GM23248 (cell line): Measurements from ENCODE around the gene GALNT17. TPM values are rescaled to one million over a fixed set of nuclear protein-coding genes. Genes with fewer than 3 reads are reported as not detected.

ENCODE experiments used
- DNase-seq: peaks from one replicate; pipeline ENCODE4 v3.0.0-alpha.2; 2015
- H2AFZ ChIP-seq: fragments of 200-600 bp; sonication (generic); 2 replicates; pipeline ENCODE4 v1.6.1; 2016; ENCODE audit warnings: antibody characterized with exemption
- H3F3A ChIP-seq: fragments of 200-600 bp; sonication (generic); 2 replicates; pipeline ENCODE4 v1.6.1; 2016; ENCODE audit warnings: mild to moderate bottlenecking, antibody characterized with exemption, mixed run types; ENCODE audit not compliant: insufficient read depth
- H3K27ac ChIP-seq: fragments of 200-600 bp; sonication (generic); 2 replicates; pipeline ENCODE4 v1.5.1; 2016; ENCODE audit warnings: mild to moderate bottlenecking
- H3K27me3 ChIP-seq: fragments of 200-600 bp; sonication (generic); replicated peaks from 2 replicates; pipeline ENCODE4 v1.6.1; 2016; ENCODE audit warnings: mild to moderate bottlenecking; ENCODE audit not compliant: insufficient read depth
- H3K36me3 ChIP-seq: fragments of 200-600 bp; sonication (generic); 2 replicates; pipeline ENCODE4 v1.6.1; 2016; ENCODE audit warnings: low read depth, mild to moderate bottlenecking
- H3K4me1 ChIP-seq: fragments of 200-600 bp; sonication (generic); 2 replicates; pipeline ENCODE4 v1.6.1; 2016; ENCODE audit warnings: mild to moderate bottlenecking; ENCODE audit not compliant: insufficient read depth
- H3K4me2 ChIP-seq: fragments of 200-600 bp; sonication (generic); one replicate; pipeline ENCODE4 v1.6.1; 2016; ENCODE audit warnings: mild to moderate bottlenecking; ENCODE audit not compliant: unreplicated experiment
- H3K4me3 ChIP-seq: fragments of 200-600 bp; sonication (generic); 2 replicates; pipeline ENCODE4 v1.5.1; 2016; ENCODE audit warnings: mild to moderate bottlenecking
- H3K79me2 ChIP-seq: fragments of 200-600 bp; sonication (generic); 2 replicates; pipeline ENCODE4 v1.6.1; 2016; ENCODE audit warnings: mild to moderate bottlenecking; ENCODE audit not compliant: insufficient read depth
- H3K9ac ChIP-seq: fragments of 200-600 bp; sonication (generic); 2 replicates; pipeline ENCODE4 v1.6.1; 2016; ENCODE audit warnings: mild to moderate bottlenecking
- H3K9me2 ChIP-seq: fragments of 200-600 bp; sonication (generic); 2 replicates; pipeline ENCODE4 v1.6.1; 2016; ENCODE audit warnings: mixed run types, mild to moderate bottlenecking, moderate library complexity; ENCODE audit not compliant: insufficient read depth
- H3K9me3 ChIP-seq: fragments of 200-600 bp; sonication (generic); one replicate; pipeline ENCODE4 v1.6.1; 2017; ENCODE audit warnings: low read depth
- H4K20me1 ChIP-seq: fragments of 200-600 bp; sonication (generic); 2 replicates; pipeline ENCODE4 v1.6.0; 2016; ENCODE audit not compliant: insufficient read depth
- EZH2 ChIP-seq: fragments of 200-600 bp; sonication (generic); IDR thresholded peaks from 2 replicates; pipeline ENCODE4 v1.6.1; 2018; ENCODE audit warnings: antibody characterized with exemption, mild to moderate bottlenecking; ENCODE audit not compliant: insufficient read depth, poor library complexity, severe bottlenecking
- EZH2phosphoT487 ChIP-seq: fragments of 200-600 bp; sonication (generic); IDR thresholded peaks from 2 replicates; pipeline ENCODE4 v1.6.1; 2018; ENCODE audit warnings: antibody characterized with exemption, moderate library complexity, mild to moderate bottlenecking, low read depth; ENCODE audit not compliant: insufficient read depth
- WGBS, 2 experiments: methylation state at CpG; one replicate each; pipeline ENCODE4 v1.1.6; 2015 to 2017; ENCODE audit warnings: low lambda C conversion rate in 2 of 2, low coverage in 1 of 2; ENCODE audit errors: missing lambda C conversion rate in 2 of 2; 5-methylcytosine and 5-hydroxymethylcytosine counted together
- in situ Hi-C: fragments of 300-500 bp; cut with MboI; formaldehyde crosslinking; loops from 2 replicates; pipeline ENCODE4 v1.15.0; 2020
- polyA plus RNA-seq: library from polyadenylated mRNA; unstranded; fragments of >200 nt; fragmentation: Nextera tagmentation; extraction: Ambion mirVana; gene quantifications from 2 replicates; pipeline ENCODE4 v1.2.1, GENCODE V29; 2016
- total RNA-seq: library from RNA; depleted of rRNA; stranded (reverse); fragments of >200 nt; shearing (Covaris generic); gene quantifications from 2 replicates; pipeline ENCODE4 v1.2.3, GENCODE V29; 2014

The GALNT17 gene
- total and polyA plus RNA-seq, 2 experiments from 2014 or later, result not detected

DNA sequence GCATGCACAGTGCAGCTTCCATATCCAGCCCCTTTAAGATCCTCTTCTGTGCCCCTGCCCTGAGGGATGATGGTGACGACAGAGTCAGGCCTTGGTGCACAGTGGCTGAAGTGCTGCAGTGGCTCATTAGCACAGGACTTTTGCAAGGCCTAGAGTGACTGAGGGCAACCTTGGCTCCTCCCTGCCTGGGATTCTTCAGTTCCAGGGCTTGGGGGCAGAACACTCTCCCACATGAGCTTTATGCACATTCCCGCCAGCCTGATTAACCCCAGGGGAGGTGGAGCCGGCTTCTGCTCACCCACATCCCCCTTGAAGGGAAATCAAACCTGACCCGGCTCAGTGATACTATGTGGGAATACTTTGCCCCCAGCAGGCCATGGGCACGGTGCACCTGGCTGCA, 253.4 kb downstream of the GALNT17 start:
- Histone ChIP-seq H3F3A (no peaks in the 10 kb centered on the region), H3K4me1 (no peaks in the 10 kb centered on the region), H2AFZ (no peak overlapping the region), H3K9me3 (no peaks in the 10 kb centered on the region), H3K27ac (no peak overlapping the region), H3K4me3 (no peak overlapping the region), H3K36me3 (no peaks in the 10 kb centered on the region), H3K27me3 (no peaks in the 10 kb centered on the region), H3K9ac (no peak overlapping the region), H3K9me2 (no peaks in the 10 kb centered on the region), H3K79me2 (no peaks in the 10 kb centered on the region), H3K4me2 (no peak overlapping the region), H4K20me1 (no peaks in the 10 kb centered on the region)
- no peak for DNase-seq
- TF ChIP-seq EZH2, result no peak
- no peak for TF ChIP-seq EZH2phosphoT487
- in situ Hi-C loops, result no loop called here
- WGBS, 2 experiments, result 23 to 31% methylated on average over 5 of the region's 5 CpGs

GRCh38 chr7:71386152-71386785, 254.3 kb downstream of the GALNT17 start:
- in situ Hi-C loops, result no loop called here
- Histone ChIP-seq H3K79me2 (no peaks in the 10 kb centered on the region), H3K9me3 (no peaks in the 10 kb centered on the region), H3K27ac (no peak overlapping the region), H3K9me2 (no peaks in the 10 kb centered on the region), H4K20me1 (no peaks in the 10 kb centered on the region), H3K9ac (no peak overlapping the region), H3K4me3 (no peak overlapping the region), H3K4me2 (no peak overlapping the region), H3K4me1 (no peaks in the 10 kb centered on the region), H3F3A (no peaks in the 10 kb centered on the region), H3K27me3 (no peaks in the 10 kb centered on the region), H2AFZ (no peak overlapping the region), H3K36me3 (no peaks in the 10 kb centered on the region)
- DNase-seq, result no peak
- TF ChIP-seq EZH2, result no peak
- no peak for TF ChIP-seq EZH2phosphoT487
- WGBS, 2 experiments, result 20 to 29% methylated on average over 12 of the region's 12 CpGs

GRCh38 chr7:71388181-71388580, 256.2 kb downstream of the GALNT17 start:
- no peak overlapping the region for H3K4me3 ChIP-seq
- no peaks in the 10 kb centered on the region for H3F3A ChIP-seq
- H3K9ac ChIP-seq, result no peak overlapping the region
- H4K20me1 ChIP-seq, result no peaks in the 10 kb centered on the region
- in situ Hi-C loops, result no loop called here
- H3K9me3 ChIP-seq, result no peaks in the 10 kb centered on the region
- H3K4me2 ChIP-seq, result no peak overlapping the region
- H3K4me1 ChIP-seq, result no peaks in the 10 kb centered on the region
- H3K27ac ChIP-seq, result no peak overlapping the region
- no peaks in the 10 kb centered on the region for H3K9me2 ChIP-seq
- DNase-seq, result no peak
- TF ChIP-seq EZH2, result no peak
- TF ChIP-seq EZH2phosphoT487, result no peak
- 51 to 60% methylated on average over 14 of the region's 14 CpGs for WGBS, 2 experiments
- no peaks in the 10 kb centered on the region for H3K79me2 ChIP-seq
- no peak overlapping the region for H2AFZ ChIP-seq
- no peaks in the 10 kb centered on the region for H3K27me3 ChIP-seq
- no peaks in the 10 kb centered on the region for H3K36me3 ChIP-seq

- H3K4me2 ChIP-seq, result no peak overlapping the region
- no peaks in the 10 kb centered on the region for H3K79me2 ChIP-seq
- no peak for DNase-seq
- WGBS, 2 experiments, result 50 to 61% methylated on average over 7 of the region's 7 CpGs
- H3K4me1 ChIP-seq, result no peaks in the 10 kb centered on the region
- in situ Hi-C loops, result no loop called here
- H3K9ac ChIP-seq, result no peak overlapping the region
- H3K36me3 ChIP-seq, result no peaks in the 10 kb centered on the region
- H4K20me1 ChIP-seq, result no peaks in the 10 kb centered on the region
- no peaks in the 10 kb centered on the region for H3K27me3 ChIP-seq
- H3K27ac ChIP-seq, result no peak overlapping the region
- H2AFZ ChIP-seq, result no peak overlapping the region
- TF ChIP-seq EZH2phosphoT487 (no peak), EZH2 (no peak)
- no peaks in the 10 kb centered on the region for H3K9me3 ChIP-seq
- no peaks in the 10 kb centered on the region for H3K9me2 ChIP-seq
- H3F3A ChIP-seq, result no peaks in the 10 kb centered on the region
- no peak overlapping the region for H3K4me3 ChIP-seq
Measured at GRCh38 chr7:71389976-71390375, 258.0 kb downstream of the GALNT17 start.

DNA sequence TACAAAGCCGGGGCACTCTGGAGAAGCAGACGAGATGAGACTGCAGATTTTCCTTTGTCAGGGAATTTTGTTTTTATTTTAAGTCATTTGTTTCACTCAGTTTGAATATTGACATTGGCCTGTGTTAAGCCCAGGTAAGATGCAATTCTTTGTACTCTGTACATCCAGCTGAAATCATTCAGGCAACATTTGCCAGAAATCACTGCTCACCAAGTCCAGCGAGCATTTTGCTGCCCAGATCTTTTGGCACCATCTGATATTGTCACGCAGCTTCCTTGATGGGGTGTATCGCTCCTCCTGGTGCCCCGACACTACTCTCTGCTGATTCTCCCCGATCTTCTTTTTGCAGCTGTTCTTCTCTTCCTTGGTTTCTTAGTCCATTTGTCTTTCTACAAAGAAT, 261.7 kb downstream of the GALNT17 start:
- Histone ChIP-seq H3K9ac (no peak overlapping the region), H4K20me1 (no peaks in the 10 kb centered on the region), H3K4me1 (no peaks in the 10 kb centered on the region), H3F3A (no peaks in the 10 kb centered on the region), H3K79me2 (no peaks in the 10 kb centered on the region), H3K36me3 (no peaks in the 10 kb centered on the region), H3K9me2 (no peaks in the 10 kb centered on the region), H3K27ac (no peak overlapping the region), H3K4me3 (no peak overlapping the region), H2AFZ (no peak overlapping the region), H3K27me3 (no peaks in the 10 kb centered on the region), H3K4me2 (no peak overlapping the region), H3K9me3 (peaks cover 2% of the 10 kb centered on the region)
- in situ Hi-C loops, result no loop called here
- WGBS, 2 experiments, result 32 to 33% methylated on average over 7 of the region's 7 CpGs
- no peak for DNase-seq
- no peak for TF ChIP-seq EZH2
- TF ChIP-seq EZH2phosphoT487, result no peak
